SH-SY5Y (cell line): ENCODE data around the gene RAG1.

Experiments used
- GATA2 ChIP-seq: IDR thresholded peaks from 2 replicates; pipeline ENCODE4 v1.6.1; 2011; ENCODE audit warnings: mild to moderate bottlenecking, low read depth, low read length
- GATA3 ChIP-seq: IDR thresholded peaks from 2 replicates; pipeline ENCODE4 v1.6.1; 2011; ENCODE audit warnings: low read depth, mild to moderate bottlenecking, low read length, moderate library complexity

DNA sequence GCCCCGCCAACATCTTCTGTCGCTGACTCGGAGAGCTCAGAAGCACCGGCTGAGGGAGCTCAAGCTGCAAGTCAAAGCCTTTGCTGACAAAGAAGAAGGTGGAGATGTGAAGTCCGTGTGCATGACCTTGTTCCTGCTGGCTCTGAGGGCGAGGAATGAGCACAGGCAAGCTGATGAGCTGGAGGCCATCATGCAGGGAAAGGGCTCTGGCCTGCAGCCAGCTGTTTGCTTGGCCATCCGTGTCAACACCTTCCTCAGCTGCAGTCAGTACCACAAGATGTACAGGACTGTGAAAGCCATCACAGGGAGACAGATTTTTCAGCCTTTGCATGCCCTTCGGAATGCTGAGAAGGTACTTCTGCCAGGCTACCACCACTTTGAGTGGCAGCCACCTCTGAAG, 6.7 kb downstream of the RAG1 start:
- no peak for TF ChIP-seq GATA3
- TF ChIP-seq GATA2, result no peak
